ENCODE results near the gene LTBP3.

- TF ChIP-seq ZNF274 (IDR thresholded peaks at IDR 0.05; ENCODE audit: low read depth, low read length) = no peak
- no peak for TF ChIP-seq SUZ12 (IDR thresholded peaks at IDR 0.05; ENCODE audit: extremely low read depth, insufficient read depth, insufficient read length)
- no peak for TF ChIP-seq YY1 (IDR thresholded peaks at IDR 0.05; ENCODE audit: insufficient read depth, insufficient read length)
Observed at GRCh38 chr11:65498977-65499712, 59.0 kb downstream of the LTBP3 start, which contains the start of gene MALAT1.

Measured in NT2/D1 (cell line).